Stimulated activated CD4-positive, alpha-beta T cell treated with anti-CD3 and anti-CD28 coated beads, Interleukin-12 subunit alpha, Interleukin-12 subunit beta, amount 100 ng/mL, for 24 hours (primary cell): ENCODE results near the gene CTLA4.
"Not testable (repeated sequence)": the region's sequence is repeated elsewhere in the genome, so short reads cannot be mapped to it uniquely, and the experiment has no call there.

ENCODE experiments used
- DNase-seq, 2 experiments: peaks; one replicate each; pipeline ENCODE4 v3.0.0-alpha.2; 2020; ENCODE audit warnings: low read depth in 2 of 2

The CTLA4 gene

GRCh38 chr2:203857656-203858055 lies 9.9 kb upstream of the CTLA4 start:
- no peak for DNase-seq

- DNase-seq, result no peak
Measured at GRCh38 chr2:203858176-203858575, 9.4 kb upstream of the CTLA4 start.

GRCh38 chr2:203859030-203859789 lies 8.4 kb upstream of the CTLA4 start:
- DNase-seq, result no peak

- DNase-seq, result no peak
Measured at GRCh38 chr2:203861197-203861596, 6.4 kb upstream of the CTLA4 start.

- no peak for DNase-seq
Measured at GRCh38 chr2:203861607-203862006, 6.0 kb upstream of the CTLA4 start.

- DNase-seq, result no peak
Measured at GRCh38 chr2:203869223-203870042, 1.9 kb downstream of the CTLA4 start.

- DNase-seq, result no peak
Measured at GRCh38 chr2:203870481-203870880, 2.9 kb downstream of the CTLA4 start.

GRCh38 chr2:203870941-203871340 lies 3.4 kb downstream of the CTLA4 start:
- DNase-seq, result no peak

GRCh38 chr2:203871371-203871983 lies 3.9 kb downstream of the CTLA4 start:
- no peak for DNase-seq

GRCh38 chr2:203873461-203873860 lies 5.9 kb downstream of the CTLA4 start:
- no peak for DNase-seq

- DNase-seq, result no peak
Measured at GRCh38 chr2:203873921-203874631, 6.5 kb downstream of the CTLA4 start.

GRCh38 chr2:203875471-203875870 lies 7.9 kb downstream of the CTLA4 start:
- no peak for DNase-seq

GRCh38 chr2:203876328-203876727 lies 8.8 kb downstream of the CTLA4 start:
- no peak for DNase-seq

- no peak for DNase-seq
Measured at GRCh38 chr2:203878063-203878462, 10.5 kb downstream of the CTLA4 start.

GRCh38 chr2:203880557-203881125 lies 13.1 kb downstream of the CTLA4 start:
- DNase-seq, result no peak

- DNase-seq, result not testable (repeated sequence)
Measured at GRCh38 chr2:203881185-203881584, 13.6 kb downstream of the CTLA4 start.

- DNase-seq, result no peak
Measured at GRCh38 chr2:203882551-203882950, 15.0 kb downstream of the CTLA4 start.

GRCh38 chr2:203886661-203887151 lies 19.1 kb downstream of the CTLA4 start:
- no peak for DNase-seq

GRCh38 chr2:203887677-203888076 lies 20.1 kb downstream of the CTLA4 start:
- DNase-seq, result no peak

GRCh38 chr2:203889542-203889941 lies 22.0 kb downstream of the CTLA4 start:
- DNase-seq, result no peak

- DNase-seq, result no peak
Measured at GRCh38 chr2:203889944-203890343, 22.4 kb downstream of the CTLA4 start.
